SU-DHL-6 (cell line): Measurements from ENCODE around the gene TTL.
"Not testable (repeated sequence)": the region's sequence is repeated elsewhere in the genome, so short reads cannot be mapped to it uniquely, and the experiment has no call there.

ENCODE experiments used
- H2AFZ ChIP-seq: fragments of 200-600 bp; sonication (generic); 2 replicates; pipeline ENCODE4 v1.6.1; 2014; ENCODE audit warnings: low read depth, mild to moderate bottlenecking, moderate library complexity, mixed read lengths, antibody characterized with exemption, low read length; ENCODE audit not compliant: severe bottlenecking
- H3F3A ChIP-seq: fragments of 200-600 bp; shearing (Covaris generic); 2 replicates; pipeline ENCODE4 v1.6.0; 2016; ENCODE audit warnings: antibody characterized with exemption, mild to moderate bottlenecking; ENCODE audit not compliant: insufficient read depth
- H3K27ac ChIP-seq: fragments of 200-600 bp; sonication (generic); 2 replicates; pipeline ENCODE4 v1.5.1; 2016; ENCODE audit warnings: low read depth, mild to moderate bottlenecking, low read length, moderate library complexity, mixed read lengths
- H3K27me3 ChIP-seq: fragments of 200-600 bp; sonication (generic), shearing (Covaris generic); 2 replicates; pipeline ENCODE4 v1.6.0; 2014; ENCODE audit warnings: mild to moderate bottlenecking, low read length
- H3K36me3 ChIP-seq: fragments of 200-600 bp; sonication (generic); 2 replicates; pipeline ENCODE4 v1.6.1; 2014; ENCODE audit warnings: mild to moderate bottlenecking, low read length, mixed read lengths
- H3K4me2 ChIP-seq: fragments of 300-600, 200-600 bp; shearing (Covaris generic), sonication (generic); 2 replicates; pipeline ENCODE4 v1.6.0; 2014; ENCODE audit warnings: low read length, low read depth, mild to moderate bottlenecking; ENCODE audit not compliant: poor library complexity, severe bottlenecking
- H3K4me3 ChIP-seq: fragments of 200-600 bp; sonication (generic); 2 replicates; pipeline ENCODE4 v1.5.1; 2014; ENCODE audit warnings: antibody characterized with exemption, low read length, mild to moderate bottlenecking, mixed read lengths; ENCODE audit not compliant: insufficient read depth, poor library complexity, severe bottlenecking
- H3K79me2 ChIP-seq: fragments of 200-600 bp; sonication (generic); 2 replicates; pipeline ENCODE4 v1.6.1; 2014; ENCODE audit warnings: mild to moderate bottlenecking, low read length, moderate library complexity; ENCODE audit not compliant: insufficient read depth
- H3K9ac ChIP-seq: fragments of 200-600 bp; sonication (generic); 2 replicates; pipeline ENCODE4 v1.7.0; 2014; ENCODE audit warnings: mild to moderate bottlenecking, low read length
- H3K9me2 ChIP-seq: fragments of 200-600 bp; sonication (generic); replicated peaks from 2 replicates; pipeline ENCODE4 v1.6.1; 2014; ENCODE audit warnings: low read length; ENCODE audit not compliant: insufficient read depth
- H3K9me3 ChIP-seq: fragments of 200-600 bp; sonication (generic); 2 replicates; pipeline ENCODE4 v1.6.1; 2014; ENCODE audit warnings: low read length, mixed read lengths; ENCODE audit not compliant: insufficient read depth
- H4K20me1 ChIP-seq: fragments of 200-600 bp; sonication (generic); 2 replicates; pipeline ENCODE4 v1.6.1; 2014; ENCODE audit warnings: low read depth, mild to moderate bottlenecking, antibody characterized with exemption, low read length, moderate library complexity, mixed read lengths
- EZH2phosphoT487 ChIP-seq: fragments of 200-600 bp; sonication (generic), shearing (Covaris generic); conservative IDR thresholded peaks from 2 replicates; pipeline ENCODE4 v1.6.1; 2018; ENCODE audit warnings: mild to moderate bottlenecking, antibody characterized with exemption, low read length, moderate library complexity, mixed read lengths
- TF ChIP-seq, protein P1 (sequence below): fragments of 200-600 bp; sonication (generic); IDR thresholded peaks from one replicate; pipeline ENCODE4 v1.5.1; 2017; ENCODE audit warnings: antibody characterized with exemption, mild to moderate bottlenecking, low read length, moderate library complexity; ENCODE audit not compliant: insufficient read depth, poor library complexity, severe bottlenecking

TTL gene

DNA sequence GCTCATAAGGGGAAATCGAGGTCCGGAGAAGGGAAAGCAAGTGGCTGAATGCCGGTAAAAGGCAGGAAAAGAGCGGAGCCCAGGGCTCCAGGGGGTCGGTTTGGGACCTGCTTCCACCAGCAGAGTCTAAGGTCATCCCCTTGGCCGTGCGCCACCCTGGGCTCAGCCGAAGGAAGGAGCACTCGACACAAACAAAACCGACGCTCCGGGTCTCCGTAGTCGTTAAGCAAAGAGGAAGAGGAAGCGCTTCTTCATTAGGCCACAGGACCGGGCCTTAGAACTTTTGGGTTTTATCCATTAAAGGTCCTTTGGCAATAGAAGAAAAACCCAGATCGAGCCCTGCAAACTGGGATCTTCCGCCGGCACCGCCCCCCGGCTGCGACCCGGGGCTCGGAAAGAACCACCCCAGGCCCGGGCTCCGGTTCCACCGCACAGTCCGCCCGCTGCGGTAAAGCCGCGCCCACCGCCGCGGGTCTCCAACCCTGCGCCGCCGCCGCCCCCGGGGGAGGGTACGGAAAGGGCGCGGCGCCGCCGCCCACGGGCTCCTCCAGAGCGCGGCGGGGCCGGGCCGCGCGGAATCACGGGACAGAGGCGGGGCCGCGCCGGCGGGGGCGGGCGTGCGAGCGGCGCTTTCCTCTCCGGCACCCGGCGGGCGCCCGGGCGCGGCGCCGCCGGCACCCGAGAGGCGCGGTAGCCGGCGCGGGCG is at the start of gene TTL:
Gene TTL, plus strand, starts transcription at position 629 of the 706 bp plus-strand sequence. CDS start 189 bp downstream, outside the sequence.
- H3K4me3 ChIP-seq: peak within 1 kb of the TSS; percentile 100

DNA sequence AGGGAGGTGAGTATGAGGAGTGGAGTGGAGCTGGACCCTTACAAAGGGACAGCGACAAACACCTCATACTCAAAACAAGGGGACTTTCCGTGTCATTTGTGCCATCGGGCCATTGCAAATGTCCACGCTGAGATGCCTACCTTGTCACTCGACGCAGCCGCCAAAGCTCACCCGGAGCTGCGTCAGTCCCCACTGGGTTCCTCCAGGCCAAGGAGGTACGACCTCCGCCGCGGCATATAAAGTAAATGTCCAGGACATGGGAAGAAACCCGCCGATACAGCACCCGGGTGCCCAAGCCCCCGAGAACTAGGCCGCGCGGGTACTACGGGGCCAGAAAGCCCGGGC is 49.6 kb upstream of the TTL start:
- H4K20me1 ChIP-seq, H3F3A ChIP-seq, H2AFZ ChIP-seq, H3K27me3 ChIP-seq, H3K9ac ChIP-seq, H3K27ac ChIP-seq, H3K9me3 ChIP-seq, H3K9me2 ChIP-seq, H3K36me3 ChIP-seq, H3K79me2 ChIP-seq, H3K4me3 ChIP-seq, H3K4me2 ChIP-seq: not testable (repeated sequence)

More for the DNA sequence above, at the start of gene TTL:
- Histone ChIP-seq H3F3A (no peaks in the 10 kb centered on the region), H3K27me3 (no peaks in the 10 kb centered on the region), H3K9ac (peak within 1 kb of the TSS; percentile 97), H3K9me2 (no peaks in the 10 kb centered on the region), H3K27ac (peak within 1 kb of the TSS; percentile 78), H3K36me3 (no peaks in the 10 kb centered on the region; the same call in 1 of the 2 replicates), H3K79me2 (peaks cover 44% of the 10 kb centered on the region), H4K20me1 (no peaks in the 10 kb centered on the region), H3K4me2 (peak within 1 kb of the TSS; percentile 68), H2AFZ (peak within 1 kb of the TSS; percentile 88), H3K9me3 (no peaks in the 10 kb centered on the region)
- TF ChIP-seq, protein P1, sequence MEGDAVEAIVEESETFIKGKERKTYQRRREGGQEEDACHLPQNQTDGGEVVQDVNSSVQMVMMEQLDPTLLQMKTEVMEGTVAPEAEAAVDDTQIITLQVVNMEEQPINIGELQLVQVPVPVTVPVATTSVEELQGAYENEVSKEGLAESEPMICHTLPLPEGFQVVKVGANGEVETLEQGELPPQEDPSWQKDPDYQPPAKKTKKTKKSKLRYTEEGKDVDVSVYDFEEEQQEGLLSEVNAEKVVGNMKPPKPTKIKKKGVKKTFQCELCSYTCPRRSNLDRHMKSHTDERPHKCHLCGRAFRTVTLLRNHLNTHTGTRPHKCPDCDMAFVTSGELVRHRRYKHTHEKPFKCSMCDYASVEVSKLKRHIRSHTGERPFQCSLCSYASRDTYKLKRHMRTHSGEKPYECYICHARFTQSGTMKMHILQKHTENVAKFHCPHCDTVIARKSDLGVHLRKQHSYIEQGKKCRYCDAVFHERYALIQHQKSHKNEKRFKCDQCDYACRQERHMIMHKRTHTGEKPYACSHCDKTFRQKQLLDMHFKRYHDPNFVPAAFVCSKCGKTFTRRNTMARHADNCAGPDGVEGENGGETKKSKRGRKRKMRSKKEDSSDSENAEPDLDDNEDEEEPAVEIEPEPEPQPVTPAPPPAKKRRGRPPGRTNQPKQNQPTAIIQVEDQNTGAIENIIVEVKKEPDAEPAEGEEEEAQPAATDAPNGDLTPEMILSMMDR: no peak
- TF ChIP-seq EZH2phosphoT487: no peak

DNA sequence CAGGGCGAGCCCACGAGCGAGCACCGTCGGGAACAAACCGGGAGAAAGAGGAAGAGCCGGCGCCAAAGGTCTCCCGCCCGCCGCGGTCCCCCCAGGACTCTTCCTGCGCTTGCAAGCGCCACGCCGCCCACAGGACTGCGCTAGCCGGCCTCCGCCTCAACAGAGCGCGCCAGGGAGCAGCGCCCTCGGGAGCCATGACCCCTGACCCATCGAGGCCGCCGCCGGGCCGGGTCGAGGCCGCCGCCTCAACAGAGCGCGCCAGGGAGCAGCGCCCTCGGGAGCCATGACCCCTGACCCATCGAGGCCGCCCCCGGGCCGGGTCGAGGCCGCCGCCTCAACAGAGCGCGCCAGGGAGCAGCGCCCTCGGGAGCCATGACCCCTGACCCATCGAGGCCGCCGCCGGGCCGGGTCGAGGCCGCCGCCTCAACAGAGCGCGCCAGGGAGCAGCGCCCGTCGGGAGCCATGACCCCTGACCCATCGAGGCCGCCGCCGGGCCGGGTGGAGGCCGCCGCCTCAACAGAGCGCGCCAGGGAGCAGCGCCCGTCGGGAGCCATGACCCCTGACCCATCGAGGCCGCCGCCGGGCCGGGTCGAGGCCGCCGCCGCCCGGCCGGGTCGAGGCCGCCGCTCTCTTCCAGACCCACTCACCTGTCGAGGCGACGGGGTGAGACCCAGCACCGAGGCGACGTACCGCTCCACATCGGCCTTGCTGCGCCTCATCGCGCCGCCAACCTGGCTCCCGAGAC is 49.0 kb upstream of the TTL start:
- not testable (repeated sequence) for H3K9me3 ChIP-seq, H3K9ac ChIP-seq, H4K20me1 ChIP-seq, H2AFZ ChIP-seq, H3K27ac ChIP-seq, H3K79me2 ChIP-seq, H3K36me3 ChIP-seq, H3K4me3 ChIP-seq, H3F3A ChIP-seq, H3K27me3 ChIP-seq, H3K9me2 ChIP-seq, H3K4me2 ChIP-seq

DNA sequence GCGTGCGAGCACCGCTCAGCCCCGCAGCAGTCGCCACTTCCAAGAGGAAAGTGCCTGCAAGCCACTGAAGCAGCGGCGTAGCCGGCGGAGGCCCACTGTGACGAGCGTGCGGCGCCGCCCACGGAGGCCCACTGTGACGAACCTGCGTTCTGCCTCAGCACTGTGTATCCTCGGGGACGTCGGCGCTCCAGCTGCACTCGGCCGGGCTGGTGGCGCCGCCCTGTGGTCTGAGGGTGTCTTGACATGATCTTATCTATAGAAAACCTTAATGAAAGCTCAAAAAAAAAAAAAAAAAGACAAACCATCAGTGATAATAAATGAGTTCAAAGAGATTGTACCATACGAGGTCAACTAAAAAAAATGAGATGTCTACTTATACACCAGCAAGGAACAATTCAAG is 48.5 kb upstream of the TTL start, which contains the start of gene RGPD8:
Gene RGPD8, minus strand, starts transcription at position 166 of the 400 bp plus-strand sequence. CDS start 192 bp downstream, outside the sequence.
- not testable (repeated sequence) for H3K4me2 ChIP-seq, H3K9me3 ChIP-seq, H4K20me1 ChIP-seq, H2AFZ ChIP-seq, H3K4me3 ChIP-seq, H3F3A ChIP-seq, H3K9ac ChIP-seq, H3K9me2 ChIP-seq, H3K27me3 ChIP-seq, H3K36me3 ChIP-seq, H3K79me2 ChIP-seq, H3K27ac ChIP-seq
- TF ChIP-seq, protein P1: peak; percentile 19
